Ascending aorta (tissue), 2 donors: Measurements from ENCODE around the gene KIRREL1. TPM values are rescaled to one million over a fixed set of nuclear protein-coding genes. Genes with fewer than 3 reads are reported as not detected.

Experiments used
- DNase-seq, 2 donors: peaks; one replicate each; pipeline ENCODE4 v3.0.0-alpha.2; 2019; ENCODE audit warnings: low spot score in 2 of 2
- H3K27ac ChIP-seq, 2 donors: fragments of 200-600 bp; sonication (generic); one replicate each; pipeline ENCODE4 v1.5.1; 2016 to 2017; ENCODE audit warnings: mild to moderate bottlenecking in 1 of 2
- H3K27me3 ChIP-seq: fragments of 200-600 bp; sonication (generic); one replicate; pipeline ENCODE4 v1.5.1; 2017
- H3K36me3 ChIP-seq, 2 donors: fragments of 200-600 bp; sonication (generic); one replicate each; pipeline ENCODE4 v1.5.1; 2016
- H3K4me1 ChIP-seq, 2 donors: fragments of 200-600 bp; sonication (generic); one replicate each; pipeline ENCODE4 v1.5.1; 2016 to 2017; ENCODE audit warnings: mild to moderate bottlenecking in 1 of 2
- H3K4me3 ChIP-seq, 2 donors: fragments of 200-600 bp; sonication (generic); one replicate each; pipeline ENCODE4 v1.5.1; 2016 to 2017; ENCODE audit warnings: mild to moderate bottlenecking in 1 of 2
- H3K9me3 ChIP-seq, 2 donors: fragments of 200-600 bp; sonication (generic); one replicate each; pipeline ENCODE4 v1.5.1; 2016
- intact Hi-C: fragments of 100-400 bp; cut with DNase I; formaldehyde crosslinking; loops from one replicate; pipeline ENCODE4 v1.15.1; 2023
- total RNA-seq: library from RNA; depleted of rRNA; stranded (reverse); fragments of >200 nt; gene quantifications from one replicate; pipeline ENCODE4 v1.1.0, GENCODE V29; 2016
- TF ChIP-seq, protein P1 (sequence below), 3 experiments: fragments of 200-600 bp in 2 of 3; fragments of 450-650 bp in 1 of 3; sonication (generic) in 2 of 3; IDR thresholded peaks; one replicate each; pipeline ENCODE4 v1.5.1; 2016 to 2019; ENCODE audit warnings: antibody characterized with exemption in 3 of 3, mild to moderate bottlenecking in 1 of 3, moderate library complexity in 1 of 3

Gene KIRREL1
- total RNA-seq, 1 donor from 2014 or later: 114 TPM

GRCh38 chr1:158094571-158094970 is 101.1 kb downstream of the KIRREL1 start:
- intact Hi-C loops: no loop called here
- no peak for DNase-seq
- Histone ChIP-seq H3K27ac (no peak overlapping the region), H3K9me3 (no peaks in the 10 kb centered on the region), H3K4me1 (no peaks in the 10 kb centered on the region), H3K36me3 (peaks cover 50 to 60% of the 10 kb centered on the region in 2 donors), H3K4me3 (no peak overlapping the region), H3K27me3 (no peaks in the 10 kb centered on the region)
- TF ChIP-seq, protein P1, sequence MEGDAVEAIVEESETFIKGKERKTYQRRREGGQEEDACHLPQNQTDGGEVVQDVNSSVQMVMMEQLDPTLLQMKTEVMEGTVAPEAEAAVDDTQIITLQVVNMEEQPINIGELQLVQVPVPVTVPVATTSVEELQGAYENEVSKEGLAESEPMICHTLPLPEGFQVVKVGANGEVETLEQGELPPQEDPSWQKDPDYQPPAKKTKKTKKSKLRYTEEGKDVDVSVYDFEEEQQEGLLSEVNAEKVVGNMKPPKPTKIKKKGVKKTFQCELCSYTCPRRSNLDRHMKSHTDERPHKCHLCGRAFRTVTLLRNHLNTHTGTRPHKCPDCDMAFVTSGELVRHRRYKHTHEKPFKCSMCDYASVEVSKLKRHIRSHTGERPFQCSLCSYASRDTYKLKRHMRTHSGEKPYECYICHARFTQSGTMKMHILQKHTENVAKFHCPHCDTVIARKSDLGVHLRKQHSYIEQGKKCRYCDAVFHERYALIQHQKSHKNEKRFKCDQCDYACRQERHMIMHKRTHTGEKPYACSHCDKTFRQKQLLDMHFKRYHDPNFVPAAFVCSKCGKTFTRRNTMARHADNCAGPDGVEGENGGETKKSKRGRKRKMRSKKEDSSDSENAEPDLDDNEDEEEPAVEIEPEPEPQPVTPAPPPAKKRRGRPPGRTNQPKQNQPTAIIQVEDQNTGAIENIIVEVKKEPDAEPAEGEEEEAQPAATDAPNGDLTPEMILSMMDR (IDR thresholded peaks at IDR 0.05): no peak

- no peak for DNase-seq
- Histone ChIP-seq H3K4me1 (no peaks in the 10 kb centered on the region), H3K4me3 (no peak overlapping the region), H3K36me3 (peaks cover 40 to 47% of the 10 kb centered on the region in 2 donors), H3K27me3 (no peaks in the 10 kb centered on the region), H3K9me3 (no peaks in the 10 kb centered on the region), H3K27ac (no peak overlapping the region)
- intact Hi-C loops: no loop called here
- TF ChIP-seq, protein P1 (IDR thresholded peaks at IDR 0.05): peak; percentile 22 to 73 (median 68)
These were observed 102.4 kb downstream of the KIRREL1 start for GRCh38 chr1:158095737-158096335.

DNA sequence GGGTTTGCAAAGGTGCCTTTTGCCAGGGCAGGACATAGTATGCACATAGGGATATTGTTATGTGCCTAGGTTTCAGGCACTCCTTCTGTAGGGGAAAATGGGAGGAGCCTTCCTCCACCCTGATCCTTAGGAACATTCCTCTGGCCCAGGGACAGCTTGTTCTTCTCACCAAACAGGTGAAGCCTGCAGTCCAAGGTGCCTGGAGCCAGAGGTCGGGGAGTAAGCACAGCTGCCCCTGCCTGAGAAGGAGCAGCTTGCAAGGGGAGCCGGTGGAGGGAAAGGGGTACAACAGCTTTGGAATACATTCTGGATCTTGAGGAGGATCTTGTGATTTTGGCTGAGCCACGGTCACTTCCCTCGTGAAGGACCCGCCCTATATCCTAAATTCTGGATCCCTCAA is 104.8 kb downstream of the KIRREL1 start:
- no peak overlapping the region for H3K4me3 ChIP-seq
- H3K9me3 ChIP-seq: no peaks in the 10 kb centered on the region
- peaks cover 23 to 25% of the 10 kb centered on the region in 2 donors for H3K36me3 ChIP-seq
- H3K27ac ChIP-seq: no peak overlapping the region
- TF ChIP-seq, protein P1 (IDR thresholded peaks at IDR 0.05): no peak
- no peaks in the 10 kb centered on the region for H3K4me1 ChIP-seq
- DNase-seq: no peak
- intact Hi-C loops: no loop called here
- H3K27me3 ChIP-seq: no peaks in the 10 kb centered on the region

DNA sequence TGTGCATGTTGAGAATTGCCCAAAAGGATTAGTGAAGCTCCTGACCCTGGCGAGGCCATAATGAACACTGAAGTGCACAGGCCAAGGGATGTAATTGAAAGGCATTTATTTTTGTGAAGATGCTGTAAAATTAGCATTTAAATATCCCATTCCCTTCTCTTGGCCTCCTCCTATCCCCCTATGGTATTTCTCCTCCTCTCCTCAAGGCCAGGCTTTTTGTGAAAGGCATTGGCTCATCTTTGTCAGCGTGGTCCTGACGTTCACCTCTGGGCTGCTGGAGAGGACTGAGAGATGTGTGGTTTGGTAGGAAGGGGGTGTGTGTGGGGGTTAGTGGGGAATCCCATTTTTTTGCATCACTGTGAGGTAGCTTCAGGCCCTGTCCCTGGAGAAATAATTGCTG is 105.7 kb downstream of the KIRREL1 start:
- TF ChIP-seq, protein P1 (IDR thresholded peaks at IDR 0.05): no peak
- no peak overlapping the region for H3K27ac ChIP-seq
- no peak overlapping the region for H3K4me3 ChIP-seq
- no peak for DNase-seq
- no peaks in the 10 kb centered on the region for H3K4me1 ChIP-seq
- intact Hi-C loops: no loop called here
- no peaks in the 10 kb centered on the region for H3K27me3 ChIP-seq
- peaks cover 14 to 16% of the 10 kb centered on the region in 2 donors for H3K36me3 ChIP-seq
- H3K9me3 ChIP-seq: no peaks in the 10 kb centered on the region

GRCh38 chr1:158100498-158100897 is 107.1 kb downstream of the KIRREL1 start:
- intact Hi-C loops: no loop called here
- no peak for DNase-seq
- Histone ChIP-seq H3K9me3 (no peaks in the 10 kb centered on the region), H3K36me3 (peaks cover 1 to 3% of the 10 kb centered on the region in 2 donors), H3K4me3 (no peak overlapping the region), H3K27ac (no peak overlapping the region), H3K27me3 (no peaks in the 10 kb centered on the region), H3K4me1 (no peaks in the 10 kb centered on the region)
- TF ChIP-seq, protein P1 (IDR thresholded peaks at IDR 0.05): no peak

DNA sequence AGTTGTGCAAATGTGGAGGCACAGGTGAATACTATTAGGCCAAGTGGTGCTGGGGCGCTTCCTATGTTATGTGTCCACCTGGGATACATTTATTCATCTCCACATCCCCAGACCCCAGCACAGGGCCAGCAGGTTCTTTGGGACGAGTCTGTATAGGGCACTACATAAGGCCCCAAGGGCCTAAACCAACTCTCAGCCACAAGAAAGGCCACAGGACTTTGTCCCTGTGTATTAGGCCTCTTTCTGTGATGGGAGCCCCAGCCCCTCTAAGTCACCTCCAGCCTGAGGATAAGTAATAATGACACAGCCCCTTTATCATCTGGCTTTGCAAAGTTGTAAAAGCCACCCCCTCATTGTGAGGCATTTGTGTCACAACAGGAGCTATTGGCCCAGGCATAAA is 108.0 kb downstream of the KIRREL1 start:
- Histone ChIP-seq H3K27ac (no peak overlapping the region), H3K27me3 (no peaks in the 10 kb centered on the region), H3K36me3 (no peaks in the 10 kb centered on the region), H3K9me3 (no peaks in the 10 kb centered on the region), H3K4me1 (no peaks in the 10 kb centered on the region), H3K4me3 (no peak overlapping the region)
- intact Hi-C loops: no loop called here
- TF ChIP-seq, protein P1 (IDR thresholded peaks at IDR 0.05): no peak
- DNase-seq: no peak
